ENCODE data around the gene FBXL19.

Gene FBXL19

GRCh38 chr16:30924076-30924912, 922 bp downstream of the FBXL19 start:
- Histone ChIP-seq H3K27me3 (ENCODE audit: insufficient read depth, low read length) (no peaks in the 10 kb centered on the region), H3K27ac (ENCODE audit: low read depth, low read length) (peak overlapping the region; percentile 80), H3K4me3 (ENCODE audit: low read length) (peak overlapping the region; percentile 75), H3K9me3 (ENCODE audit: insufficient read depth, low read depth, low read length) (no peaks in the 10 kb centered on the region), H3K4me1 (ENCODE audit: insufficient read depth, low read length) (no peaks in the 10 kb centered on the region), H3K9ac (ENCODE audit: low read depth, low read length) (peak overlapping the region; percentile 85), H3K36me3 (ENCODE audit: insufficient read depth, low read length) (peaks cover 26% of the 10 kb centered on the region)
- 2% methylated on average over 53 of the region's 53 CpGs for WGBS

- WGBS, result 81% methylated on average over 11 of the region's 11 CpGs
- Histone ChIP-seq H3K9me3 (ENCODE audit: insufficient read depth, low read depth, low read length) (no peaks in the 10 kb centered on the region), H3K9ac (ENCODE audit: low read depth, low read length) (peak overlapping the region; percentile 85), H3K36me3 (ENCODE audit: insufficient read depth, low read length) (peaks cover 32% of the 10 kb centered on the region), H3K27ac (ENCODE audit: low read depth, low read length) (peak overlapping the region; percentile 70), H3K4me1 (ENCODE audit: insufficient read depth, low read length) (no peaks in the 10 kb centered on the region), H3K4me3 (ENCODE audit: low read length) (peak overlapping the region; percentile 75), H3K27me3 (ENCODE audit: insufficient read depth, low read length) (no peaks in the 10 kb centered on the region)
Measured at GRCh38 chr16:30924913-30925631, 1.7 kb downstream of the FBXL19 start.

GRCh38 chr16:30925632-30925987, 2.2 kb downstream of the FBXL19 start:
- H3K27me3 ChIP-seq (ENCODE audit: insufficient read depth, low read length), result no peaks in the 10 kb centered on the region
- no peaks in the 10 kb centered on the region for H3K9me3 ChIP-seq (ENCODE audit: insufficient read depth, low read depth, low read length)
- H3K36me3 ChIP-seq (ENCODE audit: insufficient read depth, low read length), result peaks cover 38% of the 10 kb centered on the region
- peak overlapping the region; percentile 27; the same call in 1 of the 2 replicates for H3K9ac ChIP-seq (ENCODE audit: low read depth, low read length)
- H3K4me1 ChIP-seq (ENCODE audit: insufficient read depth, low read length), result no peaks in the 10 kb centered on the region
- no peak overlapping the region for H3K27ac ChIP-seq (ENCODE audit: low read depth, low read length)
- 95% methylated on average over 26 of the region's 26 CpGs for WGBS
- no peak overlapping the region for H3K4me3 ChIP-seq (ENCODE audit: low read length)

GRCh38 chr16:30925995-30926811, 2.8 kb downstream of the FBXL19 start:
- Histone ChIP-seq H3K4me1 (ENCODE audit: insufficient read depth, low read length) (no peaks in the 10 kb centered on the region), H3K9ac (ENCODE audit: low read depth, low read length) (no peak overlapping the region), H3K27me3 (ENCODE audit: insufficient read depth, low read length) (no peaks in the 10 kb centered on the region), H3K9me3 (ENCODE audit: insufficient read depth, low read depth, low read length) (no peaks in the 10 kb centered on the region), H3K36me3 (ENCODE audit: insufficient read depth, low read length) (peaks cover 44% of the 10 kb centered on the region), H3K27ac (ENCODE audit: low read depth, low read length) (no peak overlapping the region), H3K4me3 (ENCODE audit: low read length) (no peak overlapping the region)
- WGBS, result 87% methylated on average over 10 of the region's 10 CpGs

GRCh38 chr16:30926937-30927788, 3.8 kb downstream of the FBXL19 start:
- peaks cover 52% of the 10 kb centered on the region for H3K36me3 ChIP-seq (ENCODE audit: insufficient read depth, low read length)
- no peaks in the 10 kb centered on the region for H3K9me3 ChIP-seq (ENCODE audit: insufficient read depth, low read depth, low read length)
- 95% methylated on average over 22 of the region's 22 CpGs for WGBS
- H3K27me3 ChIP-seq (ENCODE audit: insufficient read depth, low read length), result no peaks in the 10 kb centered on the region
- H3K9ac ChIP-seq (ENCODE audit: low read depth, low read length), result no peak overlapping the region
- H3K27ac ChIP-seq (ENCODE audit: low read depth, low read length), result peak overlapping the region; percentile 30; the same call in 1 of the 2 replicates
- H3K4me1 ChIP-seq (ENCODE audit: insufficient read depth, low read length), result no peaks in the 10 kb centered on the region
- H3K4me3 ChIP-seq (ENCODE audit: low read length), result no peak overlapping the region

GRCh38 chr16:30927789-30928378, 4.5 kb downstream of the FBXL19 start:
- Histone ChIP-seq H3K27ac (ENCODE audit: low read depth, low read length) (peak overlapping the region; percentile 30; the same call in 1 of the 2 replicates), H3K9ac (ENCODE audit: low read depth, low read length) (no peak overlapping the region), H3K4me1 (ENCODE audit: insufficient read depth, low read length) (no peaks in the 10 kb centered on the region), H3K9me3 (ENCODE audit: insufficient read depth, low read depth, low read length) (no peaks in the 10 kb centered on the region), H3K4me3 (ENCODE audit: low read length) (no peak overlapping the region), H3K36me3 (ENCODE audit: insufficient read depth, low read length) (peaks cover 59% of the 10 kb centered on the region), H3K27me3 (ENCODE audit: insufficient read depth, low read length) (no peaks in the 10 kb centered on the region)
- 70% methylated on average over 15 of the region's 15 CpGs for WGBS

GRCh38 chr16:30928390-30928789, 5.0 kb downstream of the FBXL19 start:
- no peak overlapping the region for H3K9ac ChIP-seq (ENCODE audit: low read depth, low read length)
- H3K36me3 ChIP-seq (ENCODE audit: insufficient read depth, low read length), result peaks cover 62% of the 10 kb centered on the region
- H3K4me1 ChIP-seq (ENCODE audit: insufficient read depth, low read length), result no peaks in the 10 kb centered on the region

GRCh38 chr16:30929167-30929566, 5.8 kb downstream of the FBXL19 start:
- no peaks in the 10 kb centered on the region for H3K4me1 ChIP-seq (ENCODE audit: insufficient read depth, low read length)
- peaks cover 64% of the 10 kb centered on the region for H3K36me3 ChIP-seq (ENCODE audit: insufficient read depth, low read length)
- no peaks in the 10 kb centered on the region for H3K9me3 ChIP-seq (ENCODE audit: insufficient read depth, low read depth, low read length)
- H3K9ac ChIP-seq (ENCODE audit: low read depth, low read length), result no peak overlapping the region
- 96% methylated on average over 7 of the region's 7 CpGs for WGBS
- no peak overlapping the region for H3K27ac ChIP-seq (ENCODE audit: low read depth, low read length)
- H3K27me3 ChIP-seq (ENCODE audit: insufficient read depth, low read length), result no peaks in the 10 kb centered on the region
- H3K4me3 ChIP-seq (ENCODE audit: low read length), result no peak overlapping the region

More at GRCh38 chr16:30928390-30928789, 5.0 kb downstream of the FBXL19 start:
- no peak overlapping the region for H3K4me3 ChIP-seq (ENCODE audit: low read length)
- 95% methylated on average over 9 of the region's 11 CpGs for WGBS
- no peak overlapping the region for H3K27ac ChIP-seq (ENCODE audit: low read depth, low read length)
- H3K9me3 ChIP-seq (ENCODE audit: insufficient read depth, low read depth, low read length), result no peaks in the 10 kb centered on the region
- H3K27me3 ChIP-seq (ENCODE audit: insufficient read depth, low read length), result no peaks in the 10 kb centered on the region

- no peak overlapping the region for H3K9ac ChIP-seq (ENCODE audit: low read depth, low read length)
- no peak overlapping the region for H3K4me3 ChIP-seq (ENCODE audit: low read length)
- no peak overlapping the region for H3K27ac ChIP-seq (ENCODE audit: low read depth, low read length)
- H3K36me3 ChIP-seq (ENCODE audit: insufficient read depth, low read length), result peaks cover 67% of the 10 kb centered on the region
- H3K27me3 ChIP-seq (ENCODE audit: insufficient read depth, low read length), result no peaks in the 10 kb centered on the region
- H3K4me1 ChIP-seq (ENCODE audit: insufficient read depth, low read length), result no peaks in the 10 kb centered on the region
- WGBS, result 94% methylated on average over 35 of the region's 35 CpGs
- H3K9me3 ChIP-seq (ENCODE audit: insufficient read depth, low read depth, low read length), result no peaks in the 10 kb centered on the region
Measured at GRCh38 chr16:30930160-30930571, 6.8 kb downstream of the FBXL19 start.

GRCh38 chr16:30931068-30931650, 7.8 kb downstream of the FBXL19 start:
- no peak overlapping the region for H3K4me3 ChIP-seq (ENCODE audit: low read length)

More at GRCh38 chr16:30931068-30931650, 7.8 kb downstream of the FBXL19 start:
- WGBS, result 78% methylated on average over 12 of the region's 12 CpGs
- Histone ChIP-seq H3K4me1 (ENCODE audit: insufficient read depth, low read length) (no peaks in the 10 kb centered on the region), H3K27me3 (ENCODE audit: insufficient read depth, low read length) (no peaks in the 10 kb centered on the region), H3K9ac (ENCODE audit: low read depth, low read length) (no peak overlapping the region), H3K27ac (ENCODE audit: low read depth, low read length) (no peak overlapping the region), H3K9me3 (ENCODE audit: insufficient read depth, low read depth, low read length) (no peaks in the 10 kb centered on the region), H3K36me3 (ENCODE audit: insufficient read depth, low read length) (peaks cover 72% of the 10 kb centered on the region)

Measured in HUES64 (cell line).